ENCODE measurements around the gene PLA2R1. TPM values are rescaled to one million over a fixed set of nuclear protein-coding genes. Genes with fewer than 3 reads are reported as not detected.

Gene PLA2R1
- total and polyA plus RNA-seq, 10 of the 15 experiments (the other 5 are each of a cell fraction or from before 2014, with no cell fraction given), result 0.01 to 0.05 (median 0.02) TPM; not detected in 6

GRCh38 chr2:159995038-159995437 is 67.4 kb downstream of the PLA2R1 start:
- Histone ChIP-seq H2AFZ (ENCODE audit: control insufficient read depth, low read depth, low read length) (no peak overlapping the region), H3K9me3 (replicated peaks; ENCODE audit: control insufficient read depth, insufficient read depth, low read length) (no peaks in the 10 kb centered on the region), H3K27me3 (replicated peaks in 1 of 2; ENCODE audit: control insufficient read depth in 2 of 2, insufficient read depth in 2 of 2, low read length in 1 of 2) (no peaks in the 10 kb centered on the region), H3K4me3 (no peak overlapping the region), H3K4me1 (ENCODE audit: control insufficient read depth, insufficient read depth, low read length) (no peaks in the 10 kb centered on the region), H3K79me2 (ENCODE audit: control insufficient read depth, insufficient read depth, low read length) (no peaks in the 10 kb centered on the region), H3K27ac (ENCODE audit: control insufficient read depth, insufficient read depth) (no peak overlapping the region), H3K4me2 (ENCODE audit: control insufficient read depth, insufficient read depth) (no peak overlapping the region), H4K20me1 (ENCODE audit: control insufficient read depth, insufficient read depth) (no peaks in the 10 kb centered on the region), H3K9ac (ENCODE audit: control insufficient read depth, insufficient read depth, low read length) (no peak overlapping the region), H3K36me3 (ENCODE audit: control insufficient read depth in 2 of 2, insufficient read depth in 2 of 2, low read length in 1 of 2) (no peaks in the 10 kb centered on the region)
- intact Hi-C loops (cut with micrococcal nuclease; ENCODE audit: unreplicated experiment) (no loop called here), in situ Hi-C loops (cut with MboI) (no loop called here)
- WGBS (ENCODE audit: insufficient coverage, insufficient replicate concordance, low lambda C conversion rate, missing lambda C conversion rate), result 50% methylated on average over 2 of the region's 2 CpGs
- ChIA-PET CTCF (no interaction called here), SMC1A (ENCODE audit: uncharacterized antibody, unreplicated experiment) (interaction anchor here (1.0 kb wide), 1 partner anchor 10 kb away, joined by 3 read pairs; no protein-coding TSS in a partner anchor), POLR2A (no interaction called here), RAD21 (ENCODE audit: unreplicated experiment) (no interaction called here)
- no peak for DNase-seq (ENCODE audit: low read depth, low spot score)
- no peak for TF ChIP-seq HDGF (IDR thresholded peaks at IDR 0.05)
- no peak for TF ChIP-seq HCFC1 (IDR thresholded peaks at IDR 0.05; ENCODE audit: low read length)
- no peak for TF ChIP-seq MYB (IDR thresholded peaks at IDR 0.05; ENCODE audit: borderline replicate concordance, low read depth, low read length)
- no peak for TF ChIP-seq ATF7 (IDR thresholded peaks at IDR 0.05; ENCODE audit: low read depth)
- TF ChIP-seq ATF3 (IDR thresholded peaks at IDR 0.05; ENCODE audit: borderline replicate concordance, extremely low read depth, low read depth, low read length), result no peak
- TF ChIP-seq SMARCA5 (IDR thresholded peaks at IDR 0.05), result no peak
- TF ChIP-seq CTCF (IDR thresholded peaks at IDR 0.05 in 2 of 3, conservative IDR thresholded peaks at IDR 0.05 in 1 of 3; ENCODE audit: control insufficient read depth in 2 of 3, extremely low read depth in 1 of 3, insufficient read depth in 1 of 3, low read depth in 3 of 3, low read length in 3 of 3), result no peak
- no peak for TF ChIP-seq RAD21 (IDR thresholded peaks at IDR 0.05; ENCODE audit: insufficient read depth, low read depth, low read length)
- TF ChIP-seq GATAD2B (conservative IDR thresholded peaks at IDR 0.05; ENCODE audit: low read depth), result no peak
- no peak for TF ChIP-seq STAT1 (conservative IDR thresholded peaks at IDR 0.05)
- no peak for TF ChIP-seq POU2F2 (IDR thresholded peaks at IDR 0.05; ENCODE audit: borderline replicate concordance, low read depth, low read length)
- TF ChIP-seq FOXK2 (IDR thresholded peaks at IDR 0.05), result no peak
- no peak for TF ChIP-seq NFXL1 (IDR thresholded peaks at IDR 0.05; ENCODE audit: borderline replicate concordance)
- no peak for ATAC-seq
- FAIRE-seq, result no peak
- no TSS peak for BruUV-seq (replicated peaks)
